GM10248 (cell line): ENCODE measurements around the gene COG2.

Experiments
- CTCF ChIA-PET: fragments of 300-600 bp; sonication (Branson Sonifier 250); formaldehyde crosslinking; extraction: SDS; loops from one replicate; lab custom pipeline; 2021; ENCODE audit warnings: antibody characterized with exemption; lab: Yijun Ruan, JAX
- POLR2A ChIA-PET: fragments of 350-650 bp; sonication (Branson Sonifier 250); formaldehyde crosslinking; extraction: SDS; loops from one replicate; lab custom pipeline; 2020; ENCODE audit warnings: antibody characterized with exemption; lab: Yijun Ruan, JAX
- DNase-seq: peaks from one replicate; pipeline ENCODE4 v3.0.0; 2012; ENCODE audit errors: extremely low spot score
- TF ChIP-seq, protein P1 (sequence below): IDR thresholded peaks from 2 replicates; pipeline ENCODE4 v1.5.1; 2012; ENCODE audit warnings: mild to moderate bottlenecking, low read depth; ENCODE audit errors: extremely low read depth, missing control alignments, control extremely low read depth

The COG2 gene

GRCh38 chr1:230633469-230633868 is 8.8 kb upstream of the COG2 start:
- TF ChIP-seq, protein P1, sequence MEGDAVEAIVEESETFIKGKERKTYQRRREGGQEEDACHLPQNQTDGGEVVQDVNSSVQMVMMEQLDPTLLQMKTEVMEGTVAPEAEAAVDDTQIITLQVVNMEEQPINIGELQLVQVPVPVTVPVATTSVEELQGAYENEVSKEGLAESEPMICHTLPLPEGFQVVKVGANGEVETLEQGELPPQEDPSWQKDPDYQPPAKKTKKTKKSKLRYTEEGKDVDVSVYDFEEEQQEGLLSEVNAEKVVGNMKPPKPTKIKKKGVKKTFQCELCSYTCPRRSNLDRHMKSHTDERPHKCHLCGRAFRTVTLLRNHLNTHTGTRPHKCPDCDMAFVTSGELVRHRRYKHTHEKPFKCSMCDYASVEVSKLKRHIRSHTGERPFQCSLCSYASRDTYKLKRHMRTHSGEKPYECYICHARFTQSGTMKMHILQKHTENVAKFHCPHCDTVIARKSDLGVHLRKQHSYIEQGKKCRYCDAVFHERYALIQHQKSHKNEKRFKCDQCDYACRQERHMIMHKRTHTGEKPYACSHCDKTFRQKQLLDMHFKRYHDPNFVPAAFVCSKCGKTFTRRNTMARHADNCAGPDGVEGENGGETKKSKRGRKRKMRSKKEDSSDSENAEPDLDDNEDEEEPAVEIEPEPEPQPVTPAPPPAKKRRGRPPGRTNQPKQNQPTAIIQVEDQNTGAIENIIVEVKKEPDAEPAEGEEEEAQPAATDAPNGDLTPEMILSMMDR, result no peak
- DNase-seq, result no peak
- CTCF ChIA-PET, result interaction anchor here (1.4 to 2.3 kb wide), 2 partner anchors 9 to 34 kb away, joined by 3 to 17 read pairs; partner anchors contain the start of gene COG2
- POLR2A ChIA-PET, result no interaction called here

DNA sequence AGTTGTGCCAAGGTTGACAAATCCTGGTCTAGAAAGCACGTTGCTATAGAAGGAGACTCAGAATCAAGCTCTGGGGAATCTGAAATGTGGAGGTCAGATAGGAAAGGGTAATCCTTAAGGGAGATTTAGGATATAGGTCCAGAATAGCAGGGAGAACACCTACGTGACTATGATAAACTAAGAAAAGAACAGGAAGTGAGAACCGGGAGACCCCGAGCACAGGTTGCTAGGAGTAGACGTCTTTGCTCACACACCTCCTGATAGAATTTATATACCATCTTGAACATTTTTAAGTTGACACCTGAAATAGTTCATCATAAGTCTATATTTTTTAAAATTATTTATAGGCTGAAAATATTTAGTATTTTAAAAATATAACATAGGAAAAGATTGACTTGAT is 7.9 kb upstream of the COG2 start:
- CTCF ChIA-PET, result interaction anchor here (2.3 kb wide), 1 partner anchor 8 kb away, joined by 17 read pairs; the partner anchor contains the start of gene COG2
- no peak for DNase-seq
- TF ChIP-seq, protein P1, result no peak
- POLR2A ChIA-PET, result no interaction called here

DNA sequence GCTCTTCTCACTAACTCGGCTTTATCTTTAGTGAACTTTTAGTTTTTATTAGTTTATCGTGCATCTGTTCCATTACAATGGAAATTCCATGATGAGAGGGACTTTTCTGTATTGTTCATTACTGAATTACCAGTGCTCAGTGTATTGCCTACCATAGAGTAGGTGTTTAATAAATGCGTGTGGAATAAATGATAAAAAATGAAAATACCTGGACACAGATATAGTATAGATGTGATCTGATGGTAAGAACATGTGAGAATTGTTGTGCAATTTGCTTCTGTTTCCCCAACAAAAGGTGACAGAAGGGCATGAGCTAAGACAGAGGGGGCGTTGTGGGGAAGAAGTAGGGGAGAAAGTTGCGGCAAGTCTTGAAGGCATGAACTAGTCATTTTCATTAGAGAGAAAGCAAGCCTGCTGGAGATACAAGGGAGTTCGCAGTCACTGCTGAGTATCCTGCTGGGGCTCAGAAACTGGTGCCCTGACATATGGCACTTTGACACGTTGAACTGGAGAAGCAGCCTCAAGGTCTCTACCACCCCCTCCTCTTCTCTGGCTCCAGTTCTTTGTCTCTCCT is 5.6 kb upstream of the COG2 start:
- ChIA-PET POLR2A (no interaction called here), CTCF (no interaction called here)
- TF ChIP-seq, protein P1, result no peak
- DNase-seq, result no peak

GRCh38 chr1:230639714-230640209 is 2.5 kb upstream of the COG2 start:
- no peak for DNase-seq
- ChIA-PET POLR2A (no interaction called here), CTCF (no interaction called here)
- TF ChIP-seq, protein P1, result no peak

DNA sequence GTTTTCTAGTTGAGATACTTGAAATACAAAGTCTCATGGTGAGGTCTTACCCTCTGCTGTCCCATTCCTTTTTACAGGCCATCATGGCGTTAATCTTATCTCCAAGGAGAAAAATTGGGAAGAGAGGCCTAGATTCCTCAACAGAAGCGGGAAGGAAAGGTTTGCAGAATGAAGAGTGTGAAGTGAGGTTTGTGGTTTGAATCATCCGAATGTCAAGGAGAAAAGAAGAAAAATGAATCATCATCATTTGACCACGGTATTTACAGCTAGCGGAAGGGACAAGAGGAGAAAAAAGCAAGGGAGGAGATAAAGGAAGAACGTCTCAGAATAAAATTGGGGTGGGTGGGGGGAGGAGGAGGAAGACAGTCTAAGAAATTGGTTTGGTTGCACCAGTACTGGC is 935 bp upstream of the COG2 start:
- no peak for DNase-seq
- ChIA-PET POLR2A (no interaction called here), CTCF (interaction anchor here (0.8 to 3.1 kb wide), 7 partner anchors 8 to 574 kb away, joined by 3 to 22 read pairs (median 10); no protein-coding TSS in a partner anchor)
- TF ChIP-seq, protein P1, result no peak

DNA sequence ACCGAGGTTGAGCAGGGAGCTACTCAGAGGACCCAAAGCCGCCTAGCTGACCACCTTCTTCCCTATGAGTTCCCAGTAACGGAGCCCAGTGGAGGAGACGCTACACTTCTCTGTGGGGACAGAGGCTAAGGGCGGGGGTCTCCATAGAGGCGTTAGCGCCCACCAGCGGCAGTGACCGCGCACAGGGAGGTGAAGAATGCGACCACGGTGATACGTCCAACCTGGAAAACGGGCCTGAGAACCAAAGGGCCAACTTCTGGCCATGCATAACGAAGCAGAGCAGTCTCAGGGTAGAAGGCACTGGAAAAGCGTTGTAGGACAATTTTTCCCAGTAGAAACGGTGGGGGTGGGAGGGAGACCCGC is 400 bp upstream of the COG2 start:
- DNase-seq, result peak; percentile 14
- CTCF ChIA-PET, result interaction anchor here (0.5 to 3.1 kb wide), 19 partner anchors 9 to 960 kb away, joined by 3 to 22 read pairs (median 3); partner anchors contain the start of genes EXOC8 and SPRTN
- TF ChIP-seq, protein P1, result no peak
- POLR2A ChIA-PET, result no interaction called here
